ENCODE measurements around the gene ABCB6.

DNA sequence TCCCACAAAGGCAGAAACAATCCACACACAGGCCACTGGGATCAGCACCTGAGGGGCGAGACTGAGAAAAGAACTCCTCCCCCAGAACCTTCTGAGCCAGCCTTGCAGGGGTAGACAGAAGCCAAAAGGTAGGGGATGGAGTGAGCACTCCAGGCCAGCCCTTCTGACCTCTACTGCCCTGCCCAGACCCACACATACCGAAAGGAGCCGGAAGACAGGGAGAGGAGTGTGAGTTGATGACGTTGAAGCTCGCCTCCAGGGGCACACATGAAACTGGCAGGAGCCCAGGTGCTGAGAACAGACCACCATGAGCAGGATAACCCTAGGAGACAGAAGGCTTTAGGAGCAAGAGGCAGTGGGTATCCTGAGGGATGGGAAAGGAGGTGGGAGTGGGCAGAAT lies 50.8 kb downstream of the ABCB6 start:
- TF ChIP-seq, protein P1, sequence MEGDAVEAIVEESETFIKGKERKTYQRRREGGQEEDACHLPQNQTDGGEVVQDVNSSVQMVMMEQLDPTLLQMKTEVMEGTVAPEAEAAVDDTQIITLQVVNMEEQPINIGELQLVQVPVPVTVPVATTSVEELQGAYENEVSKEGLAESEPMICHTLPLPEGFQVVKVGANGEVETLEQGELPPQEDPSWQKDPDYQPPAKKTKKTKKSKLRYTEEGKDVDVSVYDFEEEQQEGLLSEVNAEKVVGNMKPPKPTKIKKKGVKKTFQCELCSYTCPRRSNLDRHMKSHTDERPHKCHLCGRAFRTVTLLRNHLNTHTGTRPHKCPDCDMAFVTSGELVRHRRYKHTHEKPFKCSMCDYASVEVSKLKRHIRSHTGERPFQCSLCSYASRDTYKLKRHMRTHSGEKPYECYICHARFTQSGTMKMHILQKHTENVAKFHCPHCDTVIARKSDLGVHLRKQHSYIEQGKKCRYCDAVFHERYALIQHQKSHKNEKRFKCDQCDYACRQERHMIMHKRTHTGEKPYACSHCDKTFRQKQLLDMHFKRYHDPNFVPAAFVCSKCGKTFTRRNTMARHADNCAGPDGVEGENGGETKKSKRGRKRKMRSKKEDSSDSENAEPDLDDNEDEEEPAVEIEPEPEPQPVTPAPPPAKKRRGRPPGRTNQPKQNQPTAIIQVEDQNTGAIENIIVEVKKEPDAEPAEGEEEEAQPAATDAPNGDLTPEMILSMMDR (conservative IDR thresholded peaks at IDR 0.05; ENCODE audit: low read length): no peak
- no peak for TF ChIP-seq EZH2phosphoT487 (IDR thresholded peaks at IDR 0.05; ENCODE audit: borderline replicate concordance, low read depth, low read length)

Measured in OCI-LY7 (cell line).